Measurements from ENCODE around the gene ANKRD50.

DNA sequence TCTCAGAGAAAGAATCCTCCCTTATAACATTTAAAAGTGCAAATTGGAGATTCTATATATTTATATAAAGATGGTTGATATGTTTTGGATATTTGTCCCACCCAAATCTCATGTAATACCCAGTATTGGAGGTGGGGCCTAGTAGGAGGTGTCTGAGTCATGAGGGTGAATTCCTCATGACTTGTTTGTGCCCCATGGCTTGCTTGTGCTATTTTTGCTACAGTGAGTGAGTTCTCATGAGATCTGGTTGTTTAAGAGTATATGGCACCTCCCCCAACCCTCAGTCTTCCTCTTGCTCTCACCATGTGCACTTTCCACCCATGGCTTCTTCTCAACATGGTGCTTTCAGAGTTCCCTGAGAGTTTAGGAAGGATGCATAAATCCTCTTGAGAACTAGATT, 9.5 kb upstream of the ANKRD50 start:
- TF ChIP-seq, protein P1, sequence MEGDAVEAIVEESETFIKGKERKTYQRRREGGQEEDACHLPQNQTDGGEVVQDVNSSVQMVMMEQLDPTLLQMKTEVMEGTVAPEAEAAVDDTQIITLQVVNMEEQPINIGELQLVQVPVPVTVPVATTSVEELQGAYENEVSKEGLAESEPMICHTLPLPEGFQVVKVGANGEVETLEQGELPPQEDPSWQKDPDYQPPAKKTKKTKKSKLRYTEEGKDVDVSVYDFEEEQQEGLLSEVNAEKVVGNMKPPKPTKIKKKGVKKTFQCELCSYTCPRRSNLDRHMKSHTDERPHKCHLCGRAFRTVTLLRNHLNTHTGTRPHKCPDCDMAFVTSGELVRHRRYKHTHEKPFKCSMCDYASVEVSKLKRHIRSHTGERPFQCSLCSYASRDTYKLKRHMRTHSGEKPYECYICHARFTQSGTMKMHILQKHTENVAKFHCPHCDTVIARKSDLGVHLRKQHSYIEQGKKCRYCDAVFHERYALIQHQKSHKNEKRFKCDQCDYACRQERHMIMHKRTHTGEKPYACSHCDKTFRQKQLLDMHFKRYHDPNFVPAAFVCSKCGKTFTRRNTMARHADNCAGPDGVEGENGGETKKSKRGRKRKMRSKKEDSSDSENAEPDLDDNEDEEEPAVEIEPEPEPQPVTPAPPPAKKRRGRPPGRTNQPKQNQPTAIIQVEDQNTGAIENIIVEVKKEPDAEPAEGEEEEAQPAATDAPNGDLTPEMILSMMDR (IDR thresholded peaks at IDR 0.05) = no peak
- no peak for TF ChIP-seq POLR2AphosphoS5 (IDR thresholded peaks at IDR 0.05; ENCODE audit: insufficient read depth in 1 of 2, low read depth in 1 of 2)
- TF ChIP-seq POLR2A (IDR thresholded peaks at IDR 0.05) = no peak

All from vagina (tissue), 2 donors.